Measurements from ENCODE around the gene TADA1.

DNA sequence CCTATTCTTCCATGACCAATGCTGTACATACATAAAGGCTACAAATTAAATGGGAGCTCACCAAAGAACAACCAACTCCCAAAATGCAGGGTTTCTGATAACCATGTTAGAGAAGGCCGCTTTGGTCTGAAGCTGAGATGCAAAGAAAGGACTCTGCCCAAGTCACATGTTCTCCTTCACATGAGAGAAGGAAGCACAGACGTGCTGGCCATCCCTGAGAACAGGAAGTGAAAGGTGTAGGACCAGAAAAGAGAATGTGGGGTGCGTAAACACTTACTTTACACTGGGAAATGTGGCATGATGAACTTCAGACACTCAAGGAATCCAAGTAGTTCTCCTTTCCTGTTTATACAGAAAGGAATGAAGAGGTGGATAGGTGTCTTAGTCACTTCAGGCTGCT is 31.7 kb upstream of the TADA1 start:
- TF ChIP-seq, protein P1, sequence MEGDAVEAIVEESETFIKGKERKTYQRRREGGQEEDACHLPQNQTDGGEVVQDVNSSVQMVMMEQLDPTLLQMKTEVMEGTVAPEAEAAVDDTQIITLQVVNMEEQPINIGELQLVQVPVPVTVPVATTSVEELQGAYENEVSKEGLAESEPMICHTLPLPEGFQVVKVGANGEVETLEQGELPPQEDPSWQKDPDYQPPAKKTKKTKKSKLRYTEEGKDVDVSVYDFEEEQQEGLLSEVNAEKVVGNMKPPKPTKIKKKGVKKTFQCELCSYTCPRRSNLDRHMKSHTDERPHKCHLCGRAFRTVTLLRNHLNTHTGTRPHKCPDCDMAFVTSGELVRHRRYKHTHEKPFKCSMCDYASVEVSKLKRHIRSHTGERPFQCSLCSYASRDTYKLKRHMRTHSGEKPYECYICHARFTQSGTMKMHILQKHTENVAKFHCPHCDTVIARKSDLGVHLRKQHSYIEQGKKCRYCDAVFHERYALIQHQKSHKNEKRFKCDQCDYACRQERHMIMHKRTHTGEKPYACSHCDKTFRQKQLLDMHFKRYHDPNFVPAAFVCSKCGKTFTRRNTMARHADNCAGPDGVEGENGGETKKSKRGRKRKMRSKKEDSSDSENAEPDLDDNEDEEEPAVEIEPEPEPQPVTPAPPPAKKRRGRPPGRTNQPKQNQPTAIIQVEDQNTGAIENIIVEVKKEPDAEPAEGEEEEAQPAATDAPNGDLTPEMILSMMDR (IDR thresholded peaks at IDR 0.05) = no peak
- no peak for TF ChIP-seq POLR2A (IDR thresholded peaks at IDR 0.05)
